NCI-H69 (cell line): ENCODE data around the gene SHTN1.
A peak's percentile ranks its signal among the peaks of the same experiment; 100 is the strongest.

Experiments used
- DNase-seq: peaks from one replicate; lab custom pipeline; 2025; lab: John Stamatoyannopoulos, UW

Gene SHTN1

DNA sequence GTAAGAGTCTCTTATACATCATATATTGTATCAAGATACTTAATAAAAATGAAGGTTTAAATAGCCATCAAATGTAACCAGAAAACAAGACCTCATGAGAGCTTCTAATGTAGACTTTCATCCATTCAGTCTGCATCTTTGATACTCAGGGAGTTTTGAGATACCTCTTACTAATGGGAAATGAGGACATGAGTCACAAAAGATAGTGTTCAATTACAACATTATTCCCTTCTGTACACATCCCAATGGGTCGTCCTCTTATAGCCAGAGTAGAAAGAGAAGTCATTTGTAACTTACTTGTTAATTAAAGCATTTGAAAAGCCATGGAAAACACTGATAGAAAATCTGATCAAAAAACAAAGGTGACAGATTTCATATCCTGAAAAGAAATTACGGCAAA, 19.4 kb downstream of the SHTN1 start:
- peak; percentile 15 for DNase-seq

DNA sequence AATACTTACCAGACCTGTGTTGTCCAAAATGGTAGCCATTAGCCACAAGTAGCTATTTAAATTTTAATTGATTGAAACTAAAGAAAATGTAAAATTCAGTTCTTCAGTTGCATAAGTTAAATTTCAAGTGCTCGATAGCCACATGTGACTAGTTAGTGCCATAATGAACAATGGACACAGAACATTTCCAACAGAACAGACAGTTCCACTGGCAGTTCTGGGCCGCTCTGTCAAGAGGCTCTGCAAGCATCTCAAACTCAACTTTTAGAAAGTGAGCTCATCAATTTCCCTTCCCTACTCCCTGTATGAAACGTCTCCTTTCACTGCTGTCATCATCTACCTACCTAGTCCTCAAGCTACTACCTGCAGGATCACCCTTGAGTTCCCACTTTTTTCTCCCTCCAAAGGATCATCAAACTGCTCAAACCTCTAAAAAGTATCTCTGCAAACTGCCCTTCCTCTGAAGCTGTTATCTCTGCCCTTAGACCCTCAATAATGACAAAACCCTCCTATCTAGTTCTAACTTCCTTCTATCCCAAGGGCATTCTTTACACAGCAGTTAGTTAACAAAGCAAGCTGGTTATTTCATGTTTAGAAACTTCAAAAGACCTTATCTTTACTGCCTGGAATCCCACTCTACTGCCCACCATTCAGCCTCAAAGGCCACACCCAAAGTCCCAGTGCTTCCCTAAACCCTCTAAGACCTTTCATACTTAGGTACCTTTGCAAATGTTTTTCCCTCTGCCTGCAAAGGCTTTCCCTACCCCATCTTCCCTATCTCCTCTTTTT, 20.6 kb downstream of the SHTN1 start:
- no peak for DNase-seq

DNA sequence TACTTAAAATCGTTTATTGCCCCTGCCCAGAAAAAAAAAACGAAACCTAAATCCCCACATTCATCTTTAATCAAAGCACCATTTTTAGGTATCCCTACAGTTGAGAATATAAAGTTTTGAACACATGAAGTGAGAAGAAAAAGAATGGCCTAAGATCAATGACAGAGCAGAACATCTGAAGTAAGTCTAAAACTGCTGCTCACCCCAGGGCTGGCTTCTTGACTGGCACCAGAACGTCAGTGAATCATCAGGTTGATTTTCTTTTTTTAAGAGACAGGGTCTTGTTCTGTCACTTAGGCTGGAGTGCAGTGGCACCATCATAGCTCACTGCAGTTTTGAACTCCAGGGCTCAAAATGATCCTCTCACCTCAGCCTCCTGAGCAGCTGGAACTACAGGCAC, 24.9 kb downstream of the SHTN1 start:
- DNase-seq: no peak

DNA sequence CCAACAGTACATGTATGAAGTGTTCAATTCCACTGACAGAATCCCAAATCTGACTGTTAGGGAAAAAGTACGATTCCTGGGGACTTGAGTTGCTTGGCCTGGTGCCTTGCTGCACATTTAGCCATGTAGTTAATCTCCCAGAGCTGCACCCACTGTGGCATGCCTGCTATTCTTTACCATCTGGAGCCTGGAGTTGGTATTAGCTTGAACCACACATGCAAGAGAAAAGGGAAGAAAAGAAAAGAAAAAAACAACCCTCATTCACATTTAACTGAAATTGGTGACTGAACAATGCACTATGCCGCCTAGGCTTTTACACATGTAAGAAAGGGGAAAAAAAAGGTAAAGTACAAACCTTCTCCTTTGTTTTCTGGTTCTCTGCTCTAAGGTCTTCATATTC, 26.1 kb downstream of the SHTN1 start:
- no peak for DNase-seq

DNA sequence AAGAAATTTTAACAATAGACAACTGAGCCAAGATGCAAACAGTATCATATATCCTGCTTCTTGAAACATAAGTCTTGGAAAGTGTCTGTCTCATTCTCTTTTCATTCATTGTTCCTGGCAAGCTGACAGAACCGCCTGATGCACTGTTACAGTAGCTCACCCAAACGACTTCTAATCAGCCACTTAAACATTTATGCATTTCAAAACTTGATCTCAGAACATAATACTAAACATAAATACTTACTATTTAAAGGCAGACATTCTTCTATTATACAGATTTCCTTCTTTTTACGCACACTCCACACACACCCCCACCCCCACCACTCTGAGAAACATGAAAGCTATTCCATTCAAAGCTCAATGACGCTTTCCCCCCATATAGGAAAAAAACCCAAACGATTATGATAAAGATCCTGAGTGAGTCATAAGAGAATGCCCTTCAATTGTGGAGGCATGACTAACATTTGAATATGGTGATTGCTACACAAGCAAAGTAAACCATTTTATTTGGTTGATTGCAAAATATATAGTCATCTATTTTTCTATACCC, 30.5 kb downstream of the SHTN1 start:
- DNase-seq: peak; percentile 39

DNA sequence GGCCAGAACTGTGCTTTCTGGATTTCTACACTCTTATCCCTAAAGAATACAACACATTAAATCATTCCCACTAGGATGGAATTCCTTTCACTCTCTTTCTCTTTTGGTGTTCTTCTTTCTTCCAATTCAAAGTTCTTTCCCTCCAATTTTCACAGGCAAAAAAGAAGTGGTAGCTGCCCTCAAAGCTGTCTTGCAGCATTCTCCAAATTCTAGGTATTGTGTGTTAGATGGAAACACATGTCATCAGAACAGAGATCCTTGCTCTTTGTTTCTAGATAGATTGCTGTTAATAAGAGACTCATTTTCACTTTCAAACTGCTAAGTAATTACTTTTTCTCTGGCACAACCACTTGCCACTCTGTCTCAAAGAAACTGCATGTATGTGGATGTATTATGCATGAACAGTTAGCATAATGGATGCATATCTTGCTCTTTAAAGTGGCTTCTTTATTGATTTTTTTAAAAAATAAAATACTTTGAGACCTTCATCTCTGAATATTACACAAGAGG, 31.0 kb downstream of the SHTN1 start:
- no peak for DNase-seq

DNA sequence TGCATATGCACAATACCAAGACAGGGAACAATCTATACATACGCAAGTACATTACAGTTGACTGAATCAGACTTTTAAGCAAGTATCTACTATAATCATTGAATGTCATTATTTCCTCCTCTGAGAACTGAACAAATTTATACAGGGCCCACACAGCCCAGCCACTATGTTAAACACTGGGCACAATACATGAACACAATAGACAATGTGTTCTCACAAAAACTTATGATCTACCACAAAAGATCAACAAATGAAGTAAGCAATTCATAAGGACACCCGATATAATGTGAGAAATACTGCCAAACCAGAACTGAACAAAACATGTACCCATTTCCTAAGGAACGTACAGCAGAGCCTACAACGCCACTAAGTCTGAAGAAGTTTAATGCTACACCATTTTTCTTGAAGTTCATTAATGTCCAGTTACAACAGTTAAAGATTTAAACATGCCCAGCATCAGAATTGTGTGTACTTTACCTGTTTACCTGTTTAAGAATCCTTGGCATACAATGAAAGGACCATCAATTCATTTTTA, 31.5 kb downstream of the SHTN1 start:
- no peak for DNase-seq

DNA sequence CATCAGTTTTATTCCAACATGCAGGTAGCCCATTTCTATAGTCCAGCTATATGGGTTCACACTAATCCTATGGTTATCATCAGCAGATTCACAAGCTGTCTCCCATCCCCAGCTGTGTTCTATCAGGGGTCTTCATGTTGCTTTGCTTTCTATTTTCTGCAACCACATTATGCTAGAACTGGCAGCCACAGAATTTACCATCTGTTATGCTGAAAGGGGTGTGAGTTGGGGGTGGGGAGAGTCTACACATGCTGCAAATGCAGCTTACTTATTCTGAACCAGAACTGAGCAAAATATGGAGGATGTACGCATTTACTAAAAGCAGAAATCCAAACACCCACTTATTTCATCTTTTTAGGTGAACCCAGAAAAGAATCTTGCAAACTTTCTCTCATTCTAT, 32.9 kb downstream of the SHTN1 start:
- no peak for DNase-seq

DNA sequence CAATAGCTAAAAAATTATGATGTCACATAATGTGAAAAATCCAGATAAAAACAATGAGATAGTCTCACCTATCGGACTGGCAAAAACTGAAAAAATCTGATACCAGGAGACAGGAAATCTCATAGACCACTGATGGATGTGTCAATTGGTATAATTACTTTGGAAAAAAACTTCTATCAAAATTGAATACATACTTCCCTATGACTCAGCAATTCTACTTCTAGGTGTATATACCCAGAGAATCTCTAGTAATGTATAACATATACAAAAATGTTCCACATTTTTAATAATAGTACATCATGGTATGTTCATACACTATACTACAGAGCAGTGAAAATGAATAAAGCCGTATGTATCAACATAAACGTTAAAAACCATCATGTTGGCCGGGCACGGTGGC, 34.9 kb downstream of the SHTN1 start:
- no peak for DNase-seq

DNA sequence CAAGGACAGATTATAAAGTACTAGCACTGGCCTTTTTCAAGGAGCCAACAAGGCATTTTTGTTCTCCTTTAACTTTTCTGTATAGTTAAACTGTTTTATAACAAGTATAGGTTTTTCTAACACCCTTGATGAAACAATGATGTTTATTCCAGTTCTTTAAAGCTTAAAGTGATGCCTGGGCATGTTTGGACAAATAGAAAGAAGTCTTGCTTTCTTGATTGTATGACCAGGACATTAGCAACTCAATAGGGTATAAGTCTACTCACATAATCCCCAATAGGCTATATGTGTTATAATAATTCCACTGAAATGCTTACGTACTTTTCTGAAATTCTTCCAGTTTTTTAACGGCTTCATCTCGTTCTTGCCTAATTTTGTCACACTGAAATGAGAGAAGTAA, 36.7 kb downstream of the SHTN1 start:
- DNase-seq: no peak

DNA sequence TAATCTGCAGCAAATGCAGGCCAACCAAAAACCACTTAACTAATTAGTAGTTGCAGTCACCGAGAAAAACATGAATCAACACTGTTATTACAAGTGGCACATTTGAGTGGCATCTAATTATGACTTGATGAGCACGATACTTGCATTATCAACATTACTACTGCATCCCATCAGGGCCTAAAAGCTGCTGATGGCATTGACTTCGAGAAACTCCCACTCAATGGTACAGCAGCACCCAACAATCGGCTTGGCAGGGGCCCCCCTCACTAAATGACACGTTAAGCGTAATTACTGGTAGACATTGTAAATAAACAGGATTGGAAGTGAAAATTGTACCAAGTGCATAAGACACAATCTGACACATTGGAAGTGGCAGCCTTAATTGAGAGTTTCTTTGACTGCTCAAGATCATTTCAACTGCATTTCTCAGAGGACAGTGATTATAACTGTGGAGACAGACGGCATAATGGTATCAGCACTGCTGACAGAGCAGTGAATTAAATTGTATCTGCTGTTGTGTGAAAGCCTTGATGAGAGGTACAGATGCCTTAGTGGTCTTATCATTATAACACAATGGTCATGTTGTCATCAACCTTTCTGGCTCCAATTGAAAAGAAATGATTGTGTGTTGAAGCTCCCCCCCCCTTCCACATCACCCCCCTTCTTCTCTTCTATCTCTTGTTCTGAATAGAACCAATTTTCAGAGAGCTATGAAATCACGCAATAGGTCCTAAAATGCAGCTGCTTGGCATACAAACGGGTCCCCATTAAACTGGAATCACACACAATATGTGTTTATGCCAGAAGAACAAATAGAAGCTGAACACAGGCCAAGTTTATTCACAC, 43.4 kb downstream of the SHTN1 start:
- DNase-seq: peak; percentile 95

DNA sequence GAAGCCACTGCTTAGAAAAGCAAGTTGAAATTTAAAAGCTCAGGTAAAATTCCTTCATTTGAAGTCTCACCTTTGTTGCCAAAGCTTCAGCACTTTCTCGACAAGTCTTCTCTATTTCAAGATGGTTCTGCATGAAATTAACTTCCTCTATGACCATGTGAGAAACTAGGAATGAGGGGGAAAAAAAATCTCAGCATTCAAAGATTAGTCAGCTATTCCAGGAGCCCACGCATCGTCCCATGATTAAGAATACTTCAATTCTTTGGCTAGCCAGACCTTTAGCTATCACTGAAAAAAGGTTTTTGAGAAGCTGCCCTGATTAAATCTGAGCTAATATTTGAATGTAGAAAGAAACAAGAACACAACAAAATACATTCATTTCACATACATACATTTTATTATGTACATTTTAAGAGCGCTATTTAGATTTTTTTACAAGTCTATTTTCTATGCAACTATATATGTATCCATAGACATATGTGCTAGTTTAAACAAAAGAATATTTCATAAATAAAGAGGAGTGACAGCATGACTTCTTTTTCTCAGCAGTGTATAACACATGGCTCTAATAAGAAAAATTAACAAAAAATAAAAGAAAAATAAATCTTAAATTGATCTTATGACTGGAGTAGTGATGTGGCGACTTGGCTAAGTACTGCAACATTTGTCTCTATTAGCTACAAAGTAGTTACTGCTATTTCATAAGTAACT, 44.8 kb downstream of the SHTN1 start:
- DNase-seq: no peak

DNA sequence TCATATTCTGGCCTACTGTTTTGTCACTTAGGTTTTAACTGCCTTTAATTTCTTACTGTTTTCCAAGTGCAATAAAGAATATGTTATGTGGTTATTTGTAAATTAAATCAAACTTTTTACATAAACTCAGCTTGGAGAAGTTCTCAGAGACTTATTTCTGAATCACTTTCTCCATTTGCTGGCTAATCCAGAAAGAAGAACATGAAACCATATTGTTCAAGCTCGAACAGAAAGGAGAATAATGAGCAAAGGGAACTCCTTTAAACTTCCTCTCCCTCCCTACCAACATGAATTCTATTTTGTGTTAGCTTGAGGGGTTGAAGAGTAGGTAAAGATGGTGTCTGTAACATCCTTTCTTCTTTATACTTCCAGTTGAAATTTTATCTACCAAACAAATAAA, 52.3 kb downstream of the SHTN1 start:
- no peak for DNase-seq

DNA sequence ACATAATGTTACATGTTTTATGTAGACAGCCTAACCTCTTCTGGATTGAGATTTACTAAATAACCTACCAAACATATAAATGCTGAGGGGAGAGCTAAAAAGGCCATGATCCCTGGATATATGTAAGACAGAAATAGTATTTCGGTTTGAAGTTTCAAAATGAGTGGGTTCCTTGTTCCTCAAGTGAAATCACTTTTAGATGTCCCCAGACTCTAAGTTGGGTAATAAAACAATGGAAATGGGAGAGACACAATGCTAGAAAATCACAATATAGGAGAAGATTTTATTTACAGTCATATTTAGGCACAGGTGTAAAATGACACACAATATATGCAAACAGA, 56.5 kb downstream of the SHTN1 start:
- DNase-seq: no peak

DNA sequence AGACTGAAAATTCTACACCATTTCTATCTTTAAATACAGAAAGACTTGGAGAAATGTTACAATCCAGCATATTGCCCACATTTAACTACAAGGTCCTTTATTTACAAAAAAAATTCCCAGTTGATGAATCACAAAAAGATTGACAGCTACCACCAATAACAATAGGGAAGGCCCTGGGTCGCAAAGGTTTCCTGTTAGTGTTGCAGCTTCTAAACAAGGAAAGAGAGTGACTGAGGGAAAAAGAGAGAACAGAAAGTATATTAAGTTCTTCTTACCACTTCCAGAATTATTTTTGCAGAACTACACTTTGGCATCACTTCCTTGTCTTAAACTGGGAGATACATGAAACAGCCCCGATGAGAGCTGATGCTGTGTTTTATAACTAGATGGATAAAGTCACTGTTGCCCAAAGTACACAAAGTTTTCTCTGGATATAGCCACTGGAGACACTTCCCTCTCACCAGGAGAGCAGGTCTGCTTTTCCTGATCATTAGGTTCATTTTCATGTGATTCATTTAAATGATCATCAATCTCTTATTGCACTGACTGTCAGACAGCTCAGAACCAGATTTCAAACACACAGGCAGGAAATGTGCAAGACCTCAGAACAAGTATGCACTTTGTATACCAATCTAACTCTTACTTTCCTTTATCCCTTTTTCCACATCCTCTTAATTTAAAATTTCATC, 57.0 kb downstream of the SHTN1 start:
- peak; percentile 27 for DNase-seq

DNA sequence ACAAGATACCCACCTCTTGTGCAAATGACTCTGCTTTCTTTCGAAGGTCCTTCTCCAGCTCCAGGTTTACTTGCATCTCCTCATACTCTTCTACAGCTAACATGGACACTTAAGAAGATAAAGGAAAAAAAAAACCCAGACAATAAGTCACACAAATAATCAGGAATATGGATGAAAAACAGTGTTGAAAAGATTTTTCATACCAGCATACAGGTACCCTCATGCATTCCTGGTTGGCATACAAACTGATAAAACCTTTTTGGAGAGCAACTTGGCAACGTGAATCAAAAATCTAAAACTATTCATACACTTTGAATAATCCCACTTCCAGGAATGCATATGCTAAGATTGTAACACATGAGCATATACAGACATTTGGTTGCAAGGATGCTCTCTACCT, 60.1 kb downstream of the SHTN1 start:
- no peak for DNase-seq

DNA sequence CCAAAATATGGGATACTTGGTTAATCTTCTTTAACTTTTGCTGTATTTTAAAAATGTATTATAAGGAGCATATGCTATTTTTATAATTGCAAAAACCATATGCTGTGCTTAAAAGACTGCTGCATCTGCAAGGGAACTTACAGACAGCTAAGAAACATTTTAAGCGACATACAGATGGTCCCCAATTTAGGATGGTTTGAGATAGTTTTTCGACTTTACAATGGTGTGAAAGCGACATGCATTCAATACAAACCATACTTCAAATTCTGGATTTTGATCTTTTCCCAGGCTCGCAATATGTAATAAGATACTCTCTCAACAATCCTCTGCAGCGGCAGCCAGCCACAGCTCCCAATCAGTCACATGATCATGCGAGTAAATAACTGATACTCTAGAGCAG, 73.2 kb downstream of the SHTN1 start:
- no peak for DNase-seq

DNA sequence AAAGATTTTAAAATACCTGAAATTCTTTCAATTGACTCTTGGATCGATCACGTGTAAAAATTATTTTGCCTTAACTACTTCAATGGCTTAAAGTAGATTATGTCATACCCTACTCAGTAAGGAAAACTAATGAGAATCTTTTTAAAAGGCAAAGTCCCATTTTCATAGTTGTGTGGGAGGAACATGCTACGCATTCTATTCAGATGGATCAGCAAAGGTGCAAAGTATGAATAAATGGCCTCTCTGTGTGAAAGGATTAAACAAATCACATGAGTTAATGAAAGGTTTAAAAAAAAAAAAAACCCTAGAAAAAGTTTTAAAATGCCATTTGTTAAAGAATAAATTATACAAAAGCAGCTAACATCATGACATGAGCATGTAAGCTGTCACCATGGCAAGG, 78.6 kb downstream of the SHTN1 start:
- DNase-seq: no peak

DNA sequence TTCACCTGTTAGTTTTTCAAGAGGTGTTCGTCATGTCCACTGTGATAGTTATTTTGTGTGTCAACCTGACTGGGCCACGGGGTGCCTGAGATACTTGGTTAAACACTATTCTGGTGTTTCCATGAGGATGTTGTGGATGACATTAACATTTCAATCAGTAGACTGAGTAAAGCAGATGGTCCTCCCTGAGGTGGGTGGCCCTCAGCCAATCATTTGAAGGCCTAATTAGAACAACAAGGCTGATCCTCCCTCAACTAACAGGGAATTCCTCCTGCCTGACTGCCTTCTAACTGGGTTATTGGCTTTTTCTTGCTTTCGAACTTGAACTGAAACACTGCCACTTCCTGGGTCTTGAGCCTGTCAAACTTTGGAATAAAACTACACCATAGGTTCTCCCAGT, 79.9 kb downstream of the SHTN1 start:
- no peak for DNase-seq

DNA sequence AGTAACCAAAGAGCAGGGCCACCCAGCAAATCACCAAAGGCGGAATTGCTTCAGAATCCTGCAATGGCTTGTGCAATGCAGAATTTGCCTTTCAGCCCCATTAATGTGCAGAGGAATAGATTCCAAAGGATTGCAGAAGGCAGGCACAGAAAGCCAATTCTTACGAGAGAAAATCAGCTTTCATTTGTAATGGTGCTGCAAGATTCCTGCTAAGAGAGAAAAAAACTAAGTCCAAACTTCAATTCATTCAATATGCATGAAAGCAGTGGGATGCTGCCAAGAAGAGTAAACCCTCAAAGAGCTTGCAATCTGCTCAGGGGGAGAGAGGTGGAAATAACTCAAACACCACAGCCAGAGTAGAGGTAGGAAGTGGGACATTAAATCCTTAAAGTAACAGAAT, 85.3 kb downstream of the SHTN1 start:
- no peak for DNase-seq

DNA sequence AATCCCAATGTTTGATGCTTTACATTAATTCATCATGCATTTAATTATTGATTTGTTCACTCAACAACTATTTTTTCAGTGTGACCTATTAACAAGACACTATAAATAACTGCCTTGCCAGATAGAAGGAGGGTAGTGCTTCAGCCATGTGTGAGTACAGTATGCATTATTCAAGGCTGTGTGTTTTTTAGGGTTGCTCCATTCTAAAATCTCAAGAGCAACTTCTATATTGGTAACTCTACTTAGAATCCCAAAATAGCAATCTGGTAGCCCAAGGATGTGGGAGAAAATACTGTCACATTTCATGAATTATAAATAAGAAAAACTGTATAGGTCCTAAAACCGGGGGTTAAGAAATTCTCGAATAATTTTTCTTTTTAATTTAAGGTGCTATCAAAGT, 85.8 kb downstream of the SHTN1 start:
- no peak for DNase-seq

DNA sequence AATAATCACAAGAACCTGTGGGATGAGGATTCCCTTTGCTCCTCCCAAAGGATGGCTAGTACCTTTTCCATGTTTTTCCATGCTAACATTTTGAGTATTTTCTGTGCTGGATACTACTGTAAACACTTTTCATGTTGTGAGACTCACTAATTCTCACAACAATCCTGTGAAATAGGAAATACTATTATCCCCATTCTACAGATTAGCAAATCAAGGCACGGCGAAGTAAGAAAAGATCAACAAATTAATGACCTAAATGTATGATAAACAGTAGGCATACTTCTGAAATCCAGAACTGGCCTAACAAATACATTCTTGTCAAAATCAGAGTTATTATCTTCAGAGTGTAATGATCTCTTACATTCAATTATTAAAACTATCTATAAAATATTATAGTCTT, 86.4 kb downstream of the SHTN1 start:
- DNase-seq: no peak
